ENCODE measurements around the gene GCLC. TPM values are rescaled to one million over a fixed set of nuclear protein-coding genes. Genes with fewer than 3 reads are reported as not detected.
"Not testable (repeated sequence)": the region's sequence is repeated elsewhere in the genome, so short reads cannot be mapped to it uniquely, and the experiment has no call there.

The GCLC gene
- total RNA-seq, 1 experiment from 2014 or later, result 108 TPM

GRCh38 chr6:53564401-53565065 lies 19.6 kb upstream of the GCLC start:
- POLR2A ChIA-PET, result interaction anchor here (1.0 kb wide), 1 partner anchor 47 kb away, joined by 3 read pairs; no protein-coding TSS in a partner anchor
- CTCF ChIA-PET, result interaction anchor here (0.5 to 0.9 kb wide), 2 partner anchors 12 to 24 kb away, joined by 3 to 4 read pairs; no protein-coding TSS in a partner anchor
- Mint-ChIP-seq H3K27ac (ENCODE audit: low read depth, unreplicated experiment) (no peak overlapping the region), H3K36me3 (ENCODE audit: insufficient read depth, unreplicated experiment) (no peaks in the 10 kb centered on the region), H3K4me1 (ENCODE audit: insufficient read depth, unreplicated experiment) (no peaks in the 10 kb centered on the region), H3K4me3 (ENCODE audit: unreplicated experiment) (no peak overlapping the region), H3K9me3 (ENCODE audit: unreplicated experiment) (peaks cover 4% of the 10 kb centered on the region), H3K27me3 (ENCODE audit: insufficient read depth, unreplicated experiment) (no peaks in the 10 kb centered on the region)
- DNase-seq (ENCODE audit: unreplicated experiment), result no peak
- no TSS peak for BruUV-seq (replicated peaks)
- no peak for TF ChIP-seq CTCF (IDR thresholded peaks at IDR 0.05; ENCODE audit: unreplicated experiment)
- intact Hi-C loops (cut with micrococcal nuclease), result no loop called here

DNA sequence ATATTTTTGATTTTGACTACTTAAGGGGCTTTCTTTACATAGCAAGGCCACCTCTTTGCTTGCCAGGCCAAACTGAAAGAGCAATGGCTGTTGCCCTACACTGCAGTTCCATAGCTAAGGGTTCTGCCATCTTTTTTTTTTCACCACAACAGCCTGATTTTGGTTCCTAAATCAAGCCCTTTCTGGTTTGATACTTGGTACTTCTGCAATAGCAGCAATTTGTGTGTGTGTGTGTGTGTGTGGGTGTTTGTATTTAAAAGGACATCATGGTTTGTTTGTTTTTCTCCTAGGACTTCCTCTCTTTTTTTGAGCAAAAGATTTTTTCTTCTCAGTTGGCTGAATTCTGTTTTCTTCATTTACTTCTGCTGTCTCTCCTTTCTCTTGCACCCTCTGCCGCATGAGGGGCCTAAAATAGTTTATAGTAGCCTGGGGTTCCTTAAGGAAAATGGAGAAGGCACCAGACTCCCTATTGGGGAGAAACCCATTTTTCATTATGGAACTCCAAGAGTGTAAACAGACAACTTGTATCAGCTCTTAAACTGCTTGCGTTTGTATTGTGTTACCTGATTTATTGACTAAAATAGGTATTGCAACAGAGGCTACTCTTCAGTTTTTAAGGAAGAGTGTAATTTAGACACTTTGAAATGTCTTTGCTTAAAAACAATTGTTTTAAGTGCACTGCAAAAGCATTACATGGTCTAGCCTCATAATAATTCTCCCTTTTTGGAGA lies 12.2 kb upstream of the GCLC start:
- intact Hi-C loops (cut with micrococcal nuclease), result no loop called here
- TF ChIP-seq CTCF (IDR thresholded peaks at IDR 0.05; ENCODE audit: unreplicated experiment), result no peak
- DNase-seq (ENCODE audit: unreplicated experiment), result no peak
- ChIA-PET CTCF (interaction anchor here (0.6 to 0.8 kb wide), 2 partner anchors 24 to 349 kb away, joined by 3 read pairs; no protein-coding TSS in a partner anchor), POLR2A (interaction anchor here (0.7 to 2.1 kb wide), 3 partner anchors 9 to 160 kb away, joined by 3 to 8 read pairs (median 4); no protein-coding TSS in a partner anchor)
- H3K27me3 Mint-ChIP-seq (ENCODE audit: insufficient read depth, unreplicated experiment), result no peaks in the 10 kb centered on the region
- H3K9me3 Mint-ChIP-seq (ENCODE audit: unreplicated experiment), result no peaks in the 10 kb centered on the region
- no TSS peak for BruUV-seq (replicated peaks)
- H3K4me1 Mint-ChIP-seq (ENCODE audit: insufficient read depth, unreplicated experiment), result no peaks in the 10 kb centered on the region
- H3K36me3 Mint-ChIP-seq (ENCODE audit: insufficient read depth, unreplicated experiment), result no peaks in the 10 kb centered on the region
- H3K4me3 Mint-ChIP-seq (ENCODE audit: unreplicated experiment), result no peak overlapping the region
- no peak overlapping the region for H3K27ac Mint-ChIP-seq (ENCODE audit: low read depth, unreplicated experiment)

DNA sequence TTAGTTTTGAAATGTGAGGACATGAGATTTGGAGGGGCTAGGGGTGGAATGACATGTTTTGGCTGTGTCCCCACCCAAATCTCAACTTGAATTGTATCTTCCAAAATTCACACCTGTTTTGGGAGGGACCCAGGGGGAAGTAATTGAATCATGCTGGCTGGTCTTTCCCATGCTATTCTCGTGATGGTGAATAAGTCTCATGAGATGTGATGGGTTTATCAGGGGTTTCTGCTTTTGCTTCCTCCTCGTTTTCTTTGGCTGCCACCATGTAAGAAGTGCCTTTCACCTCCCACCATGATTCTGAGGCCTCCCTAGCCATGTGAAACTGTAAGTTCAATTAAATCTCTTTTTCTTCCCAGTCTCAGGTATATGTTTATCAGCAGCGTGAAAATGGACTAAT lies 8.7 kb upstream of the GCLC start:
- POLR2A ChIA-PET; H3K4me1 Mint-ChIP-seq (ENCODE audit: insufficient read depth, unreplicated experiment); intact Hi-C loops (cut with micrococcal nuclease); DNase-seq (ENCODE audit: unreplicated experiment); H3K9me3 Mint-ChIP-seq (ENCODE audit: unreplicated experiment); BruUV-seq (replicated peaks); H3K4me3 Mint-ChIP-seq (ENCODE audit: unreplicated experiment); H3K27me3 Mint-ChIP-seq (ENCODE audit: insufficient read depth, unreplicated experiment); H3K36me3 Mint-ChIP-seq (ENCODE audit: insufficient read depth, unreplicated experiment); H3K27ac Mint-ChIP-seq (ENCODE audit: low read depth, unreplicated experiment): not testable (repeated sequence)
- CTCF ChIA-PET, result interaction anchor here (0.5 kb wide), 1 partner anchor 382 kb away, joined by 6 read pairs; no protein-coding TSS in a partner anchor

- BruUV-seq (replicated peaks); intact Hi-C loops (cut with micrococcal nuclease); H3K36me3 Mint-ChIP-seq (ENCODE audit: insufficient read depth, unreplicated experiment); H3K27ac Mint-ChIP-seq (ENCODE audit: low read depth, unreplicated experiment); H3K4me1 Mint-ChIP-seq (ENCODE audit: insufficient read depth, unreplicated experiment); H3K4me3 Mint-ChIP-seq (ENCODE audit: unreplicated experiment); H3K27me3 Mint-ChIP-seq (ENCODE audit: insufficient read depth, unreplicated experiment); POLR2A ChIA-PET; DNase-seq (ENCODE audit: unreplicated experiment); H3K9me3 Mint-ChIP-seq (ENCODE audit: unreplicated experiment): not testable (repeated sequence)
- CTCF ChIA-PET, result interaction anchor here (1.1 kb wide), 1 partner anchor 10 kb away, joined by 3 read pairs; no protein-coding TSS in a partner anchor
Observed at GRCh38 chr6:53551681-53552080, 6.8 kb upstream of the GCLC start.

All from MCF 10A (cell line).